A673 (cell line): Measurements from ENCODE around the gene FEV.

Source experiments
- CTCF ChIP-seq: fragments of 300-800, 200-600 bp; sonication (generic); conservative IDR thresholded peaks from 2 replicates; pipeline ENCODE4 v1.5.1; 2017; ENCODE audit warnings: low read depth, mild to moderate bottlenecking, antibody characterized with exemption, low read length, moderate library complexity, mixed read lengths
- EZH2 ChIP-seq: fragments of 200-600 bp; sonication (generic); IDR thresholded peaks from 2 replicates; pipeline ENCODE4 v1.6.1; 2017; ENCODE audit warnings: borderline replicate concordance, low read depth, mild to moderate bottlenecking, mixed read lengths, antibody characterized with exemption, low read length; ENCODE audit not compliant: poor library complexity, severe bottlenecking

- no peak for TF ChIP-seq CTCF
- TF ChIP-seq EZH2, result no peak
Observed at GRCh38 chr2:219027511-219028055, 42.6 kb upstream of the FEV start.
